Hepatocyte (in vitro differentiated cells): ENCODE data around the gene JARID2.

Experiments used
- CTCF ChIP-seq: fragments of 200-600 bp; sonication (generic); IDR thresholded peaks from 2 replicates; pipeline ENCODE4 v1.5.1; 2016; ENCODE audit warnings: antibody characterized with exemption, mild to moderate bottlenecking; ENCODE audit not compliant: poor library complexity
- EZH2 ChIP-seq: fragments of 200-600 bp; sonication (generic); IDR thresholded peaks from 2 replicates; pipeline ENCODE4 v1.6.1; 2016; ENCODE audit warnings: antibody characterized with exemption, mild to moderate bottlenecking, borderline replicate concordance
- EZH2phosphoT487 ChIP-seq: fragments of 200-600 bp; sonication (generic); IDR thresholded peaks from one replicate; pipeline ENCODE4 v1.6.1; 2018; ENCODE audit warnings: antibody characterized with exemption, mild to moderate bottlenecking, low read depth, moderate library complexity; ENCODE audit not compliant: unreplicated experiment, severe bottlenecking

GRCh38 chr6:15280961-15281360, 35.1 kb downstream of the JARID2 start:
- TF ChIP-seq CTCF: no peak
- no peak for TF ChIP-seq EZH2
- no peak for TF ChIP-seq EZH2phosphoT487
